ENCODE measurements around the gene GBE1.

GBE1 gene

GRCh38 chr3:81651139-81651538, 110.3 kb downstream of the GBE1 start:
- DNase-seq (ENCODE audit: low read depth) = no peak
- no peak overlapping the region for H3K4me3 ChIP-seq (ENCODE audit: control insufficient read depth, low read depth, low read length)
- TF ChIP-seq CTCF (IDR thresholded peaks at IDR 0.05; ENCODE audit: control insufficient read depth, insufficient read depth, low read depth, low read length, missing control alignments) = no peak

- DNase-seq (ENCODE audit: low read depth) = no peak
- no peak overlapping the region for H3K4me3 ChIP-seq (ENCODE audit: control insufficient read depth, low read depth, low read length)
- TF ChIP-seq CTCF (IDR thresholded peaks at IDR 0.05; ENCODE audit: control insufficient read depth, insufficient read depth, low read depth, low read length, missing control alignments) = no peak
Observed at GRCh38 chr3:81650187-81650586, 111.3 kb downstream of the GBE1 start.

GRCh38 chr3:81645248-81645647, 116.2 kb downstream of the GBE1 start:
- no peak for DNase-seq (ENCODE audit: low read depth)
- TF ChIP-seq CTCF (IDR thresholded peaks at IDR 0.05; ENCODE audit: control insufficient read depth, insufficient read depth, low read depth, low read length, missing control alignments) = no peak
- no peak overlapping the region for H3K4me3 ChIP-seq (ENCODE audit: control insufficient read depth, low read depth, low read length)

- H3K4me3 ChIP-seq (ENCODE audit: control insufficient read depth, low read depth, low read length) = no peak overlapping the region
- DNase-seq (ENCODE audit: low read depth) = peak; percentile 1
- TF ChIP-seq CTCF (IDR thresholded peaks at IDR 0.05; ENCODE audit: control insufficient read depth, insufficient read depth, low read depth, low read length, missing control alignments) = peak; percentile 33
Observed at GRCh38 chr3:81643721-81644120, 117.7 kb downstream of the GBE1 start.

GRCh38 chr3:81638480-81638879, 123.0 kb downstream of the GBE1 start:
- no peak for TF ChIP-seq CTCF (IDR thresholded peaks at IDR 0.05; ENCODE audit: control insufficient read depth, insufficient read depth, low read depth, low read length, missing control alignments)
- no peak for DNase-seq (ENCODE audit: low read depth)
- H3K4me3 ChIP-seq (ENCODE audit: control insufficient read depth, low read depth, low read length) = no peak overlapping the region

GRCh38 chr3:81632659-81633058, 128.8 kb downstream of the GBE1 start:
- no peak for TF ChIP-seq CTCF (IDR thresholded peaks at IDR 0.05; ENCODE audit: control insufficient read depth, insufficient read depth, low read depth, low read length, missing control alignments)
- no peak for DNase-seq (ENCODE audit: low read depth)
- no peak overlapping the region for H3K4me3 ChIP-seq (ENCODE audit: control insufficient read depth, low read depth, low read length)

GRCh38 chr3:81624756-81625155, 136.7 kb downstream of the GBE1 start:
- no peak overlapping the region for H3K4me3 ChIP-seq (ENCODE audit: control insufficient read depth, low read depth, low read length)
- TF ChIP-seq CTCF (IDR thresholded peaks at IDR 0.05; ENCODE audit: control insufficient read depth, insufficient read depth, low read depth, low read length, missing control alignments) = no peak
- DNase-seq (ENCODE audit: low read depth) = no peak

Measured in AG09309 (cell line).